Central memory CD4-positive, alpha-beta T cell (primary cell): ENCODE results near the gene GIGYF2.

Experiments used
- DNase-seq: peaks from one replicate; pipeline ENCODE4 v3.0.0; 2022

GIGYF2 gene

DNA sequence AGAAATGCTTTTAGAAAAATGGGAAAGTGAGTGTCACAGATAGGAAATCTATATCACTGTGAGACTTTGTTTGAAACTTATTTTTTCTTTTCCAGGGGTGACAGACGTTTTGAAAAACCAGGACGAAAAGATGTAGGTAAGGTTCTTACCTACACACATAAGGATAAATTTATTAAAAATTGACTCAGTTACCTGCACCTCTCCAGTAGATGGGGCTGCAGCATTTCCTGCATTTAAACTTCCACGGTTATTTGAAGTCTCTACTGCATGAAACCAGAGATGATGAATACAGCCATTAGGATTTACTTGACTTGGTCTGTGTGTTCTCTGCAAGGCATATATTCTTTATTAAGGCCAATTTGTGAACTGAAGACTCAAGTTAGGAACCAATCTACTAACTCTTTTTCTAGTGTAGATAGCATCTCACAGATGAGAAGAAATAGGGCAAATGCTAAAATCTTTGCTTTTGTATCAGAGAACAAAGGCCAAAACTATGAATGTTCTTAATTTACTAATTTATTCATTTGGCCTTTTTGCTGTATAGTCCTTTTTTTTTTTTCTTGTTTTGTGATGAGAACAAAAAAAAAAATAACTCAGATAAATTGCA is 64.3 kb downstream of the GIGYF2 start:
- peak; percentile 33 for DNase-seq

- DNase-seq: no peak
Measured at GRCh38 chr2:232767866-232768265, 70.7 kb downstream of the GIGYF2 start.

DNA sequence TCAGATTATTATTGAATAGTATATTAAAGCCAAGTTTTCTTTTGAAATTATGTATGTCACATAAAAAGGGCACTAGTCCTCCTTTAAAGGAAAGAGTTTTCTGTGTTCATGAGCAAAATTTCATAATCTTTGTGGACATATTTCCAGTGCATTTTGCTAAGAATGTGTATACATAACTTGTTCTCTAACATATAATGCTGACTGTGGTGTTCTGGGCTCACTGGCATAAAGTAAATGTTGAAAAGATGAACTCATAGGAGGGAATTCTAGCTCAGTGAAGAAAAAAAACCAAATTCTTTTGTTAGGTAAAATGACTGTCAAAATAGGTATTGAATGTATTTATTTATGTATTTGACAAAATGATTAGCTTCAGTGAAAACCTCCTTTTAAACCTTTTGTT is 73.1 kb downstream of the GIGYF2 start:
- DNase-seq: no peak

GRCh38 chr2:232771870-232772269 is 74.7 kb downstream of the GIGYF2 start:
- no peak for DNase-seq

GRCh38 chr2:232772531-232772930 is 75.4 kb downstream of the GIGYF2 start:
- DNase-seq: no peak

GRCh38 chr2:232773815-232774214 is 76.7 kb downstream of the GIGYF2 start:
- no peak for DNase-seq

GRCh38 chr2:232776435-232776834 is 79.3 kb downstream of the GIGYF2 start, which contains the start of gene KCNJ13:
TSS of gene KCNJ13 (minus strand) at chr2:232776565. CDS start at chr2:232771362, 5,203 bp downstream.
- no peak for DNase-seq

GRCh38 chr2:232777276-232777675 is 80.1 kb downstream of the GIGYF2 start:
- DNase-seq: no peak

GRCh38 chr2:232779465-232779864 is 82.3 kb downstream of the GIGYF2 start:
- no peak for DNase-seq

DNA sequence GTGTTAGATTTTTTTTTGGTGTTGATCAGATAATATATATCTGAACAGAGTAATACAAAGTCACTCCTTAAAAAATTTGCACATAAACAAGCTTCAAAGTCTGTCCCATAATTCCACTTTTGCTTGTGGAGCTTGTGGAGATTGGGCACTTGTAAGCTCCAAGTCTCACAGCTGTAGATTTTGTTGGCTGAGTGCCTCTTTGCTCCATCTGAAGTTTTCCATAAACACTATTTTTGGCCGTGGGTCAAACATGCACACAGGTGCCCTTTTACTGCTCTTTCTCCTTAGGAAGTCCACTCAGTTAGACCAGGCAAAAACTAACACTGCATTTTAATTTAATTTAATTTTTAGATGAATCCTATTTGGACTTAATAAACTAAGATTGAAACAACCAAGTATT is 82.8 kb downstream of the GIGYF2 start:
- DNase-seq: no peak

GRCh38 chr2:232781765-232782164 is 84.6 kb downstream of the GIGYF2 start:
- peak; percentile 12 for DNase-seq

GRCh38 chr2:232783278-232783677 is 86.1 kb downstream of the GIGYF2 start:
- DNase-seq: no peak

GRCh38 chr2:232787806-232788205 is 90.7 kb downstream of the GIGYF2 start:
- no peak for DNase-seq

DNA sequence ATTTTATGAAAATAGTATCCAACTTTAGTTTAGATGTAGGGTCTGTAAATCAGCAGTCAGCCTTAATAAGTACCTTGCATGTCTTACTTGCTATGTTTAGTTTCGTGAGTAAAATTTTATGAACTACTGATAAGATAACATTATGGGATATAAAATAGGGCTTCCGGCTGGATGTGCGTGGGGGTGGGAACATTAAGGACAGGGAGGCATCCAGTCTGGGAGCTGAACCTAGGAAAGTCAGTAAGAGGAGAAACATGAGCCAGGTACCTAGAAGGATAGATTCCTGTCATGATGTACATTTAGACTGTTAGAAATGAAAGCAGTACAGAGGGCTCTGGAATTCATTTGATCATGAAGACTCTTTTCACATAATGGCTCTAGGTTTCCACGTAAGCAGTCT is 92.0 kb downstream of the GIGYF2 start:
- no peak for DNase-seq

DNA sequence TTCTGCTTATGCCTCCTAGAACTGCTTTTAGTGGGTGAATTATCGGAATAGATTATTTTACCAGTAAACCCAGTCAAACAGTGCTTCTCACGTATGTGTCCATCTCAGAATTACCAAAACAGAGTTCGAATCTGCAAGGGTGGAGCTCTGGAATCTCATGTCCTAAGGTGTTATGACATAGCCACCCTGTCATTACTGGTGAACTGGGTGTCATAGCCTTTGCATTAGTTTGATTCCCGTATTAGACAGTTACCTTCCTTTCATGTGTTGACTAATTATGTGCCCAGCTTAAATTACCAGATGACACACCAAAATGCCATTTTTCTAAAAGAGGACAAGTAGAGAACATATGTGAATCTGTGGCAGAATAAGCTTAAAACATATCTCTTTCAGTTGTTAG is 94.4 kb downstream of the GIGYF2 start:
- no peak for DNase-seq

GRCh38 chr2:232793271-232793670 is 96.1 kb downstream of the GIGYF2 start:
- no peak for DNase-seq

DNA sequence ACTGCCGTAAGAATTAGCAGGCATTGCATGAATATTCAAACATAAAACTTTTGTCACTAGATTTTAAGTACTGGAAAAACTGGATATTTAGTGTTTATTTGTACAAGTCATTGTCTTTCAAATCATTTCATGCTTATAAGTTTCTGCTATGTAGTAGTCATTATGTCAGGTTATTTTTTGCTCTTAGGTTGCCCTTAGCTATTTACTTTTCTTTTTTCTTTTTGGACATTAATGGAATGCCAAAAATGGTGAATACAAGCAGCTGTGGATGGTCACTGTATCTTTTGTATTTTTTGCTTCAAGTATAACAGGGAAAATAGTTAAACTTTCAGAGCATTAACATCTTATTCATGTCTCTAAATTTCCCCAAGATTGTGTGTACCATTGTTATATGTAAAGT is 97.8 kb downstream of the GIGYF2 start:
- DNase-seq: no peak

GRCh38 chr2:232795920-232796319 is 98.8 kb downstream of the GIGYF2 start:
- no peak for DNase-seq

DNA sequence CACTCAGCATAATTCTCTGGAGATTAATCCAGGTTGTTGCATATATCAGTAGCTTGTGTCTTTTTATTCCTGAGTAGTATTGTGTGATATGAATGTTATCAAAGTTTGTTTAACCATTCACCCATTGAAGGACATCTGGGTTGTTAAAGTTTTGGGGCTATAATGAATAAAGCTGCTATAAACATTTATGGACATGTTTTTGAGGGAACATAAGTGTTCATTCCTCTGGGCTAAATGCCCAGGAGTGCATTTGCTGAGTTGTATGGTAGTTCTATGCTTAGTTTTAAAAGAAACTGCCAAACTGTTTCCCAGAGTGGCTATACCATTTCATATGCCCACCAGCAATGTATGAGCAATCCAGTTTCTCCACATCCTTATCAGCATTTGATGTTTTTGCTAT is 101.1 kb downstream of the GIGYF2 start:
- no peak for DNase-seq

- no peak for DNase-seq
Measured at GRCh38 chr2:232800166-232800565, 103.0 kb downstream of the GIGYF2 start.

DNA sequence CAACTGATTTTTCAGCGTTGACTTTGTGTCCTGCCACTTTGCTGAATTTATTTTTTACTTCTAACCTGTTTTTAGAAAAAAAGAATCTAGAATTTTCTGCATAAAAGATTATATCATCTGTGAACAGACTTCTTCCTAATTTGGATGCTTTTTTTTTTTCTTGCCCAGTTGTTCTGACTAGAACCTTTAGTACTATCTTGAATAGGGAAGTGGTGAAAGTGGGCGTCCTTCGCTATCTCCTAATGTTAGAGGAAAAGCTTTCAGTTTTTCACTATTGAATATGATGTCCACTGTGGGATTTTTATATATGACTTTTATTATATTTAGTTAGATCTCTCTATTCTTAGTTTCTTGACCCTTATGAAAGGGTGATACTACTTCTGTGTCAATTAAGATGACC is 105.0 kb downstream of the GIGYF2 start:
- DNase-seq: no peak

- no peak for DNase-seq
Measured at GRCh38 chr2:232809349-232810124, 112.4 kb downstream of the GIGYF2 start.

DNA sequence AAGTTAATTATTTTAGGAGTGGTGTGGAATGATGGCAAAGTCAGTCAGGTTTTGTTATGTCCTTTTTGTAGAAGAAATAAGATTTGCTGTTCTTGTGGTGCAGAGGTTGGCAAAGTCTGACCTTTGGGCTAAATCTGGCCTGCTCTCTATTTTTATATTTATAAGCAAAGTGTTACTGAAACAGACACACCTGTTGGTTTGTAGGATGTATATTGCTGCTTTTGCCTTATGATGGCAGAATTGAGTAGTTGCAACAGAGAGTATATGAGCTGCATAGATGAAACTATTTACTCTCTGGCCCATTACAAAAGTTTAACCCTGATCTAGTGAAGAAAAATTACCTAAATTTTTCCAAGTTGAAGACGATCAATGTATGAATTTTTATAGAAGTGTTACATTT is 113.3 kb downstream of the GIGYF2 start:
- no peak for DNase-seq

DNA sequence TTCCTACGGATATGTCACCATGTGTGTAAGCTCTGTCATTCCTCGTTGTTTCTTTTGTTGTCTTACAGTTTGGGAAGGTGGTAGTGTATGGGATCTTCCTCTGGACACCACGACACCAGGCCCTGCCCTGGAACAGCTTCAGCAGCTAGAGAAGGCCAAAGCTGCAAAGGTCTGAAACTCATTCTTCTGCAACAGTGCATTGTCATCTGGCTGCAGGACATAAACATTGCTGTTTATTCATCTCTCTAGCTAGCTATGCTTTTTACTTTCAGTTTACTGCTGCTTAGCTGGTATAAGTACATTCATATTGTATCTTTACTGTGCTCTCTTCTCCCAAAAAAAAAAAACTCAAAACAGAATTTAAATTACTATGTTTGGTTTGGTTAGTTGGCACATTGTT is 118.4 kb downstream of the GIGYF2 start:
- DNase-seq: no peak

GRCh38 chr2:232816657-232817056 is 119.5 kb downstream of the GIGYF2 start:
- DNase-seq: no peak
